RWPE1 (cell line): ENCODE measurements around the gene FBXO47.
A peak's percentile ranks its signal among the peaks of the same experiment; 100 is the strongest.

Source experiments
- CTCF ChIA-PET: fragments of 350-600 bp; sonication (Branson Sonifier 250); formaldehyde crosslinking; extraction: SDS; loops from one replicate; lab custom pipeline; 2021; lab: Yijun Ruan, JAX
- POLR2A ChIA-PET: fragments of 400-600 bp; formaldehyde crosslinking; extraction: SDS; loops from one replicate; lab custom pipeline; 2020; ENCODE audit warnings: antibody characterized with exemption; ENCODE audit not compliant: low non-redundant PET; lab: Yijun Ruan, JAX
- DNase-seq: peaks from one replicate; pipeline ENCODE4 v3.0.0; 2012; ENCODE audit warnings: low spot score
- H3K27ac ChIP-seq: fragments of 450-650 bp; 2 replicates; pipeline ENCODE4 v1.5.1; 2017
- TF ChIP-seq, protein P1 (sequence below): fragments of 450-650 bp; conservative IDR thresholded peaks from 2 replicates; pipeline ENCODE4 v1.5.1; 2017; ENCODE audit warnings: low read depth, mild to moderate bottlenecking

FBXO47 gene

DNA sequence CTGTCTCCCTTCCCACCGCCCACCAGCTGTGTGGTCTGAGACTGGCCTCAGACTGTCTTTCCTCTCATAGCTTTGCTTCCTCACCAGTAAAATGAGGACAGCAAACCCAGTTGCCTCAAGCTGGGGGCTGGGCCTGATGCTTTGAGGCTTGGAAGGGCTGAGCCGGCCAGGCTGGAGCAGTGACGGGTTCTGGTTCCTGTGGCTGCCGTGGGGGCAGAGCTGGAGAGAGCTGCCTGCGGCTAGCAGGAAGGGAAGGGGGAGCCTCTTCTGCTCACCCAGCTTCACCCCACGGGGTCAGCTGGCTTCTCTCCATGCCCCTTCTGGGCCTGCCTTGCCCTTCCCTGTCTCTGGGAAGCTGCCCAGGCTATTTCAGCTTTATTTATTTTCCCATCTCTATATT lies 73.6 kb downstream of the FBXO47 start:
- DNase-seq = no peak
- CTCF ChIA-PET = interaction anchor here (0.6 kb wide), 1 partner anchor 164 kb away, joined by 3 read pairs; no protein-coding TSS in a partner anchor
- H3K27ac ChIP-seq = peak overlapping the region; percentile 36
- POLR2A ChIA-PET = interaction anchor here (1.2 kb wide), 1 partner anchor 13 kb away, joined by 3 read pairs; no protein-coding TSS in a partner anchor
- TF ChIP-seq, protein P1, sequence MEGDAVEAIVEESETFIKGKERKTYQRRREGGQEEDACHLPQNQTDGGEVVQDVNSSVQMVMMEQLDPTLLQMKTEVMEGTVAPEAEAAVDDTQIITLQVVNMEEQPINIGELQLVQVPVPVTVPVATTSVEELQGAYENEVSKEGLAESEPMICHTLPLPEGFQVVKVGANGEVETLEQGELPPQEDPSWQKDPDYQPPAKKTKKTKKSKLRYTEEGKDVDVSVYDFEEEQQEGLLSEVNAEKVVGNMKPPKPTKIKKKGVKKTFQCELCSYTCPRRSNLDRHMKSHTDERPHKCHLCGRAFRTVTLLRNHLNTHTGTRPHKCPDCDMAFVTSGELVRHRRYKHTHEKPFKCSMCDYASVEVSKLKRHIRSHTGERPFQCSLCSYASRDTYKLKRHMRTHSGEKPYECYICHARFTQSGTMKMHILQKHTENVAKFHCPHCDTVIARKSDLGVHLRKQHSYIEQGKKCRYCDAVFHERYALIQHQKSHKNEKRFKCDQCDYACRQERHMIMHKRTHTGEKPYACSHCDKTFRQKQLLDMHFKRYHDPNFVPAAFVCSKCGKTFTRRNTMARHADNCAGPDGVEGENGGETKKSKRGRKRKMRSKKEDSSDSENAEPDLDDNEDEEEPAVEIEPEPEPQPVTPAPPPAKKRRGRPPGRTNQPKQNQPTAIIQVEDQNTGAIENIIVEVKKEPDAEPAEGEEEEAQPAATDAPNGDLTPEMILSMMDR = no peak

DNA sequence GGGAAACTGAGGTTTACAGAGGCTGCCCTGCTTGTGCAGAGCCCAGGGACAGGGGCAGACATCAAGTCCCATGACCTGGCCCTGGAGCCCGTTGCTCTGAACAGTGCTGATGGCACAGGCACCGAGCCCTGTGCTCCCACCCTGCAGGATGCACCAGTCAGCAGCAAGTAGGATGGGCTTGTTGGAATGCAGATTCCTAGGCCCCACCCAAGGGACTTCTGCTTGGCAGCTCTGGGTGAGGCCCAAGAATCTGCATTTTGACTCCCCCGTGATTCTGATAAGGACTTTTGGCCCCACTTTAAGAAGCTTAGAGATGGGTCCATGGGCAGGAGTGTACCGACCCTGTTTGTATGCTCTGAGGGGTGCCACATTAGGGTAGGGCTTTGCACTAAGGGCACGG lies 74.1 kb downstream of the FBXO47 start:
- ChIA-PET CTCF (interaction anchor here (0.6 kb wide), 1 partner anchor 164 kb away, joined by 3 read pairs; no protein-coding TSS in a partner anchor), POLR2A (interaction anchor here (1.2 kb wide), 1 partner anchor 13 kb away, joined by 3 read pairs; no protein-coding TSS in a partner anchor)
- DNase-seq = no peak
- H3K27ac ChIP-seq = peak overlapping the region; percentile 36
- TF ChIP-seq, protein P1 = no peak

DNA sequence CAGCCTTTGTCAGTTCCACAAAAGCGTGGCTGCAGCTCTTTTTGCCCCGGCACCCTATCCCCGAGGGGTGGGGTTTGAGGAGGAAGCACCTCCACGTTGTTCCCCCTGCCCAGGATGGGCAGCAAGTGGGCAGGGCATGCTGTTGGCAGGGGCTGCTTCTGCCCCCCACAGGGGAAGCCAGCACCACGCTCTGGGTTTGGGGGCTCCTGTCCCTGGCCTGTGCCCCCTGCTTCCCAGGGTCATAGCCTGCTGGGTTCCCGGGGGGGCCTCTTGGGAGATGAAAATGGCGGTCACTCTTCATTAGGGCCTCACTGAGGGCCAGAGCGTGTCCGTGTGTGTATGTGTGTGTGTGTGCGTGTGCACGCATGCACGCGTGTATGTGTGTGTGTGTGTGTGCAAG lies 74.6 kb downstream of the FBXO47 start:
- ChIA-PET CTCF (no interaction called here), POLR2A (no interaction called here)
- DNase-seq = no peak
- peak overlapping the region; percentile 37; the same call in 1 of the 2 replicates for H3K27ac ChIP-seq
- TF ChIP-seq, protein P1 = no peak

DNA sequence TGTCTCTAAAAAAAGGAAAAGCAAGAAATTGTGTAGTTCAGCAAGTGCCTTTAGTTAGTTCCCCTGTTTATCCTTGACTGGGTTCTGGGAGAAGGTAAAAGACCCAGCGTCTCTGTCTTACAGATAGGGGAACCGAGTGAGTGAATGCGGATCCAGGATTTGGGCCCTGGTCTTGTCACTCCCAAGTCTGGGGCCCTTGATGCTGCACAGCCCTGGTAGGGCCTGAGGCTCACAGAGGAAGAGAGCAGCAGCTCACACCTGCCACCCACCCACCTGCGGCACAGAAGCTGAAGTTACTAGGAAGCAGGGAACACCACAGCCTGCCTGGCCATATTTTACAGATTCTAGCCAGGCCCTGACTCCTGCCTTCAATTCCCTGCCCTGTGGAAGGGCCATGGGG lies 75.1 kb downstream of the FBXO47 start:
- ChIA-PET CTCF (no interaction called here), POLR2A (no interaction called here)
- peak overlapping the region; percentile 37 for H3K27ac ChIP-seq
- TF ChIP-seq, protein P1 = no peak
- DNase-seq = no peak

DNA sequence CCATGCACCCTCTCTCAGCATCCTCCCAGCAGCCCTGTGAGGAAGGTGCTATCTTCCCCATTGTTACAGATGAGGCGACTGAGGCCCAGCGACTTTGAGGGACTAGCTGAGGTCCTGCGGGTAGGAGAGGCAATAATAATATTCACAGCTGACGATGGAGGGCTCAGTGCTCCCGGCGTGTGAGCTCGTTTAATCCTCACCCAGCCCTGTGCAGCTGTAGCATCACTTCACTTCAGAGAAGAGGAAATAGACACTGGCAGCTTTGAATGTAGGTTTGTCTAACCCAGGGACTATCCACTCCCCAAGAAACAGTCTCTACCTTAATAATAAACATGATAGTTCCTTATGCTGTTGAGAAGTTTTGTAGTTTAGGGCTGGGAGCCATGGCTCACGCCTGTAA lies 75.8 kb downstream of the FBXO47 start:
- peak overlapping the region; percentile 37 for H3K27ac ChIP-seq
- TF ChIP-seq, protein P1 = no peak
- CTCF ChIA-PET = no interaction called here
- POLR2A ChIA-PET = no interaction called here
- no peak for DNase-seq

DNA sequence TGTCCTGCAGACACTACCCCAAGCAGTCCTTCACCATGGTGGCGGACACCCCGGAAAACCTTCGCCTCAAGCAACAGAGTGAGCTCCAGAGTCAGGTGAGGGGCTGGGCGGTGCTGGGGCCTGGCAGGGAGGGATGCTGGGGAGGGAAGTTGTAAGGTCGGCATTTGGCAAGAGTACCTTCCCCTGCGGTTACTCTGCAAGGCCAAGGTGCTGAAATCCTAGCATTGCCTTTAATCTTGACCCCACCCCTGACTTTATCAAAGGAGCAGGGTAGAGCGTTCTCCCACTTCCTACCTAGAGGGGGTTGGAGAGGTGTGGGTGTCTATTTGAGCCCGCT lies 76.8 kb downstream of the FBXO47 start:
- no peak for DNase-seq
- TF ChIP-seq, protein P1 = no peak
- peak overlapping the region; percentile 37 for H3K27ac ChIP-seq
- CTCF ChIA-PET = no interaction called here
- POLR2A ChIA-PET = no interaction called here
